GM18505 (cell line): Measurements from ENCODE around the gene BLOC1S4.
"Not testable (repeated sequence)": the region's sequence is repeated elsewhere in the genome, so short reads cannot be mapped to it uniquely, and the experiment has no call there.

Experiments
- ATAC-seq: cut with Tn5 transposase; IDR thresholded peaks from one replicate; pipeline ENCODE4 v1.9.1; 2021; ENCODE audit not compliant: unreplicated experiment
- POLR2A ChIP-seq: IDR thresholded peaks from 4 replicates; pipeline ENCODE4 v1.6.1; 2011; ENCODE audit warnings: borderline replicate concordance; ENCODE audit not compliant: insufficient read depth, insufficient read length; ENCODE audit errors: extremely low read depth

Gene BLOC1S4

GRCh38 chr4:6749340-6750171 lies 33.6 kb downstream of the BLOC1S4 start:
- TF ChIP-seq POLR2A: no peak
- no peak for ATAC-seq

- ATAC-seq: no peak
- no peak for TF ChIP-seq POLR2A
Observed at GRCh38 chr4:6750286-6751221, 34.6 kb downstream of the BLOC1S4 start.

GRCh38 chr4:6751611-6752485 lies 35.9 kb downstream of the BLOC1S4 start:
- ATAC-seq: no peak
- no peak for TF ChIP-seq POLR2A

- no peak for ATAC-seq
Observed at GRCh38 chr4:6752486-6752829, 36.5 kb downstream of the BLOC1S4 start.

GRCh38 chr4:6753103-6753560 lies 37.2 kb downstream of the BLOC1S4 start:
- no peak for TF ChIP-seq POLR2A
- no peak for ATAC-seq

More at GRCh38 chr4:6752486-6752829, 36.5 kb downstream of the BLOC1S4 start:
- TF ChIP-seq POLR2A: no peak

GRCh38 chr4:6753891-6754290 lies 37.9 kb downstream of the BLOC1S4 start:
- no peak for TF ChIP-seq POLR2A
- no peak for ATAC-seq

- no peak for ATAC-seq
- TF ChIP-seq POLR2A: no peak
Observed at GRCh38 chr4:6754481-6755087, 38.6 kb downstream of the BLOC1S4 start.

GRCh38 chr4:6755088-6755753 lies 39.2 kb downstream of the BLOC1S4 start:
- no peak for ATAC-seq
- no peak for TF ChIP-seq POLR2A

- not testable (repeated sequence) for ATAC-seq
Observed at GRCh38 chr4:6756345-6756744, 40.4 kb downstream of the BLOC1S4 start.

- TF ChIP-seq POLR2A: no peak
- no peak for ATAC-seq
Observed at GRCh38 chr4:6758728-6759127, 42.8 kb downstream of the BLOC1S4 start.

GRCh38 chr4:6760865-6761264 lies 44.9 kb downstream of the BLOC1S4 start:
- no peak for ATAC-seq
- TF ChIP-seq POLR2A: no peak

- TF ChIP-seq POLR2A: no peak
- no peak for ATAC-seq
Observed at GRCh38 chr4:6761649-6762615, 46.0 kb downstream of the BLOC1S4 start.
